ENCODE data around the gene CSF3.

The CSF3 gene

GRCh38 chr17:40015005-40015997 lies at the start of gene CSF3:
TSS of gene CSF3 (plus strand) at chr17:40015440. CDS start at chr17:40015475, 35 bp downstream.
- TF ChIP-seq CTCF (conservative IDR thresholded peaks at IDR 0.05) (no peak), ZFX (IDR thresholded peaks at IDR 0.05) (no peak)
- H3K27ac ChIP-seq = 0 out of 2 replicates have a peak within 1 kb of the TSS, but pooled peaks have one; percentile 4

GRCh38 chr17:39966771-39967170 lies 48.5 kb upstream of the CSF3 start:
- TF ChIP-seq ZFX (IDR thresholded peaks at IDR 0.05) (no peak), CTCF (conservative IDR thresholded peaks at IDR 0.05) (no peak)
- no peak overlapping the region for H3K27ac ChIP-seq

- H3K27ac ChIP-seq = no peak overlapping the region
- TF ChIP-seq ZFX (IDR thresholded peaks at IDR 0.05) (no peak), CTCF (conservative IDR thresholded peaks at IDR 0.05) (no peak)
These were observed 46.5 kb upstream of the CSF3 start for GRCh38 chr17:39968761-39969160.

GRCh38 chr17:39969375-39969774 lies 45.9 kb upstream of the CSF3 start:
- TF ChIP-seq ZFX (IDR thresholded peaks at IDR 0.05) = no peak
- no peak for TF ChIP-seq CTCF (conservative IDR thresholded peaks at IDR 0.05)
- H3K27ac ChIP-seq = no peak overlapping the region

- TF ChIP-seq CTCF (conservative IDR thresholded peaks at IDR 0.05) (no peak), ZFX (IDR thresholded peaks at IDR 0.05) (no peak)
- H3K27ac ChIP-seq = no peak overlapping the region
These were observed 45.0 kb upstream of the CSF3 start for GRCh38 chr17:39970157-39970692.

GRCh38 chr17:39971076-39971603 lies 44.1 kb upstream of the CSF3 start:
- TF ChIP-seq CTCF (conservative IDR thresholded peaks at IDR 0.05) (no peak), ZFX (IDR thresholded peaks at IDR 0.05) (no peak)
- no peak overlapping the region for H3K27ac ChIP-seq

GRCh38 chr17:39972271-39972670 lies 43.0 kb upstream of the CSF3 start:
- no peak overlapping the region for H3K27ac ChIP-seq
- TF ChIP-seq ZFX (IDR thresholded peaks at IDR 0.05) (no peak), CTCF (conservative IDR thresholded peaks at IDR 0.05) (no peak)
